Medulla oblongata (tissue), 1 donor: ENCODE results near the gene ACOXL.
A peak's percentile ranks its signal among the peaks of the same experiment; 100 is the strongest.

ENCODE experiments used
- DNase-seq: peaks from one replicate; pipeline ENCODE4 v3.0.0-alpha.2; 2015; ENCODE audit errors: extremely low spot score

ACOXL gene

DNA sequence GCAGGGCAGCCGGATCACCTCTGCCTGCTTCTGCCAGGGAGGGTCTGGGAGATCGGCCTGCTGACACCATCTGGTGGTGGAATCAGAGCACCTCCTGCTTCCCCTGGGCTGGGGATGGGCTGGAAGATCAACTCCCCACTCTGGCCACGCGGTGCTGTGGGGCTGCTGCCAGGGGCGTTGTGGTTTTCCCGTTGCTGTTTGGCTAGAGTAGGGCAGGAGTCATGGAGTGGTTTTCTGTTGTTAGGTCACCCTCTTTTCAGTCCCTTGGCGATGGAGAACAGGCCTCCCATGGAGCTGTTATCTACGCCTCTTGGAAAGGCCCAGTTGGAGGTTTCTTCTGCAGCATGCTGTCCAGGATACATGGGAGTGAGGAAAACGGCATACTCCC, 403.5 kb downstream of the ACOXL start:
- no peak for DNase-seq

- DNase-seq, result no peak
Observed at GRCh38 chr2:111138839-111139238, 406.5 kb downstream of the ACOXL start.

- no peak for DNase-seq
Observed at GRCh38 chr2:111139637-111140317, 407.4 kb downstream of the ACOXL start.

DNA sequence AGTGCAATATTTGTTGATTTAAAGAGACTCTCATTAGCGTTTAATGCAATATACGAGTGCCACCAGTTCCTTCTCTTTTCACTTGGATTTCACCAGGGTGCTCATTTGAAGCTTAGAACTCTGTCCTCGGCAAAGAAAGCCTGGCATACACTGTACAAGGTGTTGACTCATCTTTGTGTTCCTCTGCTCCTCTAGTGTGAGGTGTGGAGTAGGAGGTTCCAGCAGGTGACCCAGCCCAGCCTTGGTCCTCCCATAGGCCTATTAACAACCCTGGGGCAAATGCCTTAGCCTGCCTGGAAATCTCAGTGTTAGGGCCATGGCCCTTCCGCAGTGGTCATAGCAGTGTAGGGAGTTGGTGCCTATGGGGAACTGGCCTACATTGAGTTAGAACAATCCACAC, 408.4 kb downstream of the ACOXL start:
- DNase-seq, result no peak

DNA sequence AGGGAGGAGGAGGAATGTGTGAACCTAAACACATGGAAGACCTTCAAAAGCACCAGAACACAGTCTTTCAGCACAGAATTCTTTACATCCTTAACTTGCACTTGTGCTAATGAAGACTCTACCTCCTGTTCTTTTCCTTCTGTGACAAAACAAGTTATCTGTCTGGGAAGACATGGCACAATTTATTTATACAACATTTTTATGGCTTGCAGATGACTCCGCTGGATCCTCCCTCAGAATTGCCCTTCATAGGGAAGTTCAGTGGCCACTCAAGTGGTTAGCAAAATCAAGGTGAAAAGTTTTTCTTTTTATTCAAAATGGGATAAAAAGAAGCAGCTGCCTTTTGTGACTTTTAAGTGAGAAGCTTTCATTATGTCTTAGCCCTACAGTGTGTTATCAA, 409.7 kb downstream of the ACOXL start:
- DNase-seq, result no peak

GRCh38 chr2:111143107-111143842, 410.9 kb downstream of the ACOXL start:
- no peak for DNase-seq

DNA sequence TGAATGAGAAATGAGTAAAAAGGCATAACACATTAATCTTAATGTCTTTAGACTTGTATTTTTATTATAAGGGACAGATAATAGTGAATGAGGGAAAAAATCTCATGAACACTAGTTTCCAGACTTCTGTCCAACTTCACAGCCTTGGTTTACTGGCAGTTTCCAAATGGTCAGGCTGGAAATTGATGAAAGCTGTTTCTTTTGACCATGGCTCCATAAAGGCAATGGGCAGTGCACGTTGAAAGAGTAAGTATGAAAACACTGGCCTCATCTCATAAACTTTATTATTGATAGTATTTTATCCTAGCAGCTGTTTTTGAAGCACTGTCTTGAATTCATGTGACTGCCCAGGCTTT, 411.4 kb downstream of the ACOXL start:
- DNase-seq, result no peak

GRCh38 chr2:111145103-111145760, 412.9 kb downstream of the ACOXL start:
- DNase-seq, result no peak

DNA sequence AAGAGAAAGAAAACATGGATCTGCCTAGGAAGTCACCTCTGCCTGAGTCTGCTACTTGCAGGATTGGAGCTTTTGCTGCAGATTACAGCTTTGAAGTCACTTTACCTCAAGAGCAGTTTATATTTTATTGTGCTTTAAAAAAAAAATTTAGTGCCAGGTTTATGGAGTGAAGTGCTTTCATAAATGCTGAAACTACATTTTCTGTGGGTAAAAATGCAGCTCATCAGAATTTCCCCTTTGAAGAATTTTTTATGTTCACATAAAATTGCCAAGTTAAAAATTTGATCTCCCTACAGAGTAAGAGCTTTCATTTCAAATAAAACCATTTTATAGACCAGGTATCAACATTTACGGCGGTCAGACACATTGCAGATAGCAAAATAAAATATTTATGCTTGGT, 413.6 kb downstream of the ACOXL start:
- no peak for DNase-seq

- DNase-seq, result no peak
Observed at GRCh38 chr2:111148225-111148873, 416.0 kb downstream of the ACOXL start.

GRCh38 chr2:111148925-111149324, 416.6 kb downstream of the ACOXL start:
- no peak for DNase-seq

DNA sequence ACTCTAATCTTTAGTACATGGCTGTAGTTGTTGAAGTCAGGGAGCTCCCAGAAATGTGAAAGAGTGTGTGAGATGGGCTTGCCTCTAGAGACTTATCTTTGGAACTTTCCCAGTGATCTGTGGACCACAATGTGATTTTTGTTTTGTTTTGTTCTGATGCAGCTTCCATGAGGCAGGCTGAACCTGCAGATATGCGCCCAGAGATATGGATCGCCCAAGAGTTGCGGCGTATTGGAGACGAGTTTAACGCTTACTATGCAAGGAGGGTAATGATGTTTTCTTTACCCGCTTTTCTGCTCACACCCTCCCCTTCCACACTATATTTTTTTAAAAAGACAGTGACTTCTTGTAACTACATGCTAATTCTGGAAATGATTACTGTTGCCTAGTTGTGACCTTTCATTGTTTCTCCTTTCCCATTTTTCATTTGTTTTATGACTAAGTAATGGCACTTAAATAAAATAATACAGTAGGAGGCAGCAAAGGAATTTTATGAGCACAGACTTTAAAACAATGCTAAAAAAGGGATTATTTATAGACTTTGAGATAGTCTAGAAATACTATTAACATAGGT, 417.6 kb downstream of the ACOXL start:
- no peak for DNase-seq

GRCh38 chr2:111154758-111155157, 422.4 kb downstream of the ACOXL start:
- no peak for DNase-seq

DNA sequence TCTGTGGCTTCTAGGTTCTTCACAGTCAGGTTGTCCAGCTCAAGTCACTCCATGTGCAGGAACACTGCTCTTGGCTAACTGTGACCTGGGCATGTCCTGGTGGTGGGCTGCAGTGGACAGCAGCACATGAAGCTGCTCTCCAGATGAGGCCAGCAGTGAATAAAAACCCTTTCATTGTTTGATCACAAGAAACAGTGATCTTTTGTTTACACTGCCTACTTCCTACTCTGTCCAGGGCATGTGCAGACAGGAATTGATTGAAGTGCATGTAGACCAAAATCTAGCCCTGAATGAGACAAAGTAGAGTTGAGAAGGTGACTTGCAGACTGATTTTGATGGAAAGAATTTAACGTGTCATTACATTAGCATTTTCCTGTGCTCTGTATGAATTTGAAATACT, 423.2 kb downstream of the ACOXL start:
- peak; percentile 74 for DNase-seq

DNA sequence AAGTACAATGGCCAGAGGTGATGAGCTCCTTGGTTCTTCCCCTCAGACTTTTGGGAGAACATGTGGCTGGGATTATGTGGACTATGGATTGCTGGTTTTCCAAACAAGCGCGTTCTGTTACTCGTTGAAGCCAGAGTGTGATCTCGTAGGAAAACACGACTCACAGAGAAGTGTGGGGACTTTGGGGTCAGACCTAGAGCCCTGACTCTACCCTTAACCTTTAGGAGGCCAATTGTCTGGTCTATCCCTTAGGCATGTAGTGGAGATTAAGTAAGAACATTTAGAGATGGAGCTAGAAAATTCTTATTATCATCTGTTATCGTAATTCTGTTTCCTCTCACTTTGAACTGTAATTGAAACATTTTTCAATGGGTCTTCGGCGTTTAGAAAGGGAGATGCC, 424.2 kb downstream of the ACOXL start:
- DNase-seq, result no peak

DNA sequence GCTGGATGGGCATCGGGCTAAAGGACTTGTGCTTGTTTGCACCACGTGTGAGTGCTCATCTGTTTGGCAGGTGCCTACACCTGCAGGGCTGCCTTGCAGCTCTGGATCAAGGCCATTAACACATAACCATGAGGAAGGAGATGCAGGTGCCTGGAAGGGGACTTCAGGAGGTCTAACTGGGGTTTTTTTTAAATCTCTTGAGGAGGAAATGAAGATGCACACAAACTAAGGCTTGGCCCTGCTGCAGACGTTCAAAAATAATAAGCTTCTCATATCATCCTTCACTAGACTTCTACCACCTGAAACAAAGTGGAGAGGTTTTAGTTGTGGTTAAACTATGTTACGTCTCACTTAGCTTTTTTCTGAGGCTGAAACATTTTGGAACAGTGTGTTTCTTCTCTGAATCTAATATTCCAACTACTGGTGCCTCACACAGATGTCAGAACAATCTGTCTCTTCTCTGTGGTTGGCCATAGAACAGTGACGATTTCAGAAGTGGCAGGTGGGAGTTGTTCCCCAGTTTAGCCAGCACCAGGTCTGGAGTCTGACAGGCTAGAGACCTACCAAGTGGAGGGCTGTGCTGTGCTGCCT, 424.8 kb downstream of the ACOXL start:
- DNase-seq, result no peak

GRCh38 chr2:111157798-111158197, 425.4 kb downstream of the ACOXL start:
- DNase-seq, result no peak

DNA sequence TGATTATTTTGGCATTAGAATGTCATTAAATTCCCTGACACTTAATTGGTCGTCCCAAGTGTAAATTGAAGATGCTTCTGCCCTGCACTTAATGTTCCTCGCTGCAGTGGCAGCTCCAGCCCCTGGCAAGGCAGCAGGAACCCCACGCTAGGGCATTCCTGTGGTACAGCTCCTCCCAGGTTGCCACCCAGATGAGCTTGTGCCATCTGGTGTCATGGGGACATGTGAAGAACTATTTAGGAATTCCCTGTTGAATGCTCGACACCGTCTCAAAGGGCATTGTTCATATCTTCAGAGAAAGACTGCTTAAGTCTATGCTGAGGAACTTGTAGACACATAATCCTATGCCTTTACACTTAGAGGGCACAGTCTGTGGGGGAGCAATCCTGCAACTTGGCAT, 427.3 kb downstream of the ACOXL start:
- no peak for DNase-seq

DNA sequence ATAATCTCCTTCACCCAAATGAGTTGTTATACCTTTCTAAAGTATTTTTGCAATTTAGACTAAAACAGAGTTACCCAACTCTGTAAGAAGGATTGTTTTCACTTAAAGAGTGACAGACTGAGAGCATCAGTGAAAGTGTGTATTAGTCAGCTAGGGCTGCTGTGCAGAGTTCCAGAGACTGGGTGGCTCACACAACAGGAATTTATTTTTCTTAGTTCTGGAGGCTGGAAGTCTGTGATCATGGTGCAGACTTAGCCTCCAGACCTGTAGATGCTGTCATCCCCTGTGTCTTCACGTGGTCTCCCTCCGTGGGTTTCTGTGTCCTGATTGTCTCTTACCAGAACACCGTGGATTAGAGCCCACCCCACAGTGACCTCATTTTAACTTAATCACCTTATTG, 428.4 kb downstream of the ACOXL start:
- no peak for DNase-seq

GRCh38 chr2:111161971-111162370, 429.6 kb downstream of the ACOXL start:
- peak; percentile 79 for DNase-seq

DNA sequence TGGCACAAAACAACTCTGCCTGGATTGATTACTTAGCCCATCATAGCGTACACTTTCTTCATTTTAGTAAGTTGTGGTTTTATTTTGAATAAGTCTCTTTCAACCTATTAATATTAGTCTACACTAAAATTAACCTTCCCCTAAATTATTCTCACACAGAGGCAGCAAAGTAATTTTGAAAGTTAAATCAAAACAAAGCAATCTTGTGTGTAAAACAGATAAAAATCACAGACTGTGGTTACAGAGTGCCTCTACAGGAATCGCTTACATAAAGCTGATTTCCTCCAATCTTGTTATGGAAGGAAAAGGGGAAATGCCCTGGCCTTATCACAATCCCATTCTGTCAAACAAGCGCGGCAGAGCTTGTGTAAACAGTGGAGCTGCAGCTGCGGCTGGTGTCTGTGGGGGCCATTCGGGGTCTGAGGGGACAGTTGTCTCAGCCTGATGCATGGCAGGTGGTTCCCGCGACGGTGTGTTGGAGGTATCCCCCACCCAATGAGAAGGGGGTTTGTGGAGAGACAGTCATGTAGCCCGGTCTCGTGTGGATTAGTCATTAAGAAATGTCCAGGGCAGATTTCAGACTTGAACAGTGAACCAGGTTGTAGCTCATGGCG, 430.5 kb downstream of the ACOXL start:
- no peak for DNase-seq
